Gastroesophageal sphincter (tissue), 3 donors: ENCODE results near the gene SKIDA1.

Experiments used
- CTCF ChIP-seq, 4 experiments: fragments of 200-600 bp in 2 of 4; fragments of 450-650 bp in 2 of 4; sonication (generic) in 1 of 4; IDR thresholded peaks; one replicate each; pipeline ENCODE4 v1.5.1; 2017 to 2019; ENCODE audit warnings: antibody characterized with exemption in 4 of 4, mild to moderate bottlenecking in 2 of 4, moderate library complexity in 2 of 4
- POLR2AphosphoS5 ChIP-seq: sonication (generic); formaldehyde crosslinking; IDR thresholded peaks from one replicate; pipeline ENCODE4 v1.6.1; 2017; ENCODE audit warnings: antibody characterized with exemption

GRCh38 chr10:21473135-21473534 lies 52.3 kb downstream of the SKIDA1 start:
- TF ChIP-seq POLR2AphosphoS5 (no peak), CTCF (IDR thresholded peaks at IDR 0.05) (no peak)
